Suprapubic skin (tissue), 4 donors: Measurements from ENCODE around the gene TNFRSF14. TPM values are rescaled to one million over a fixed set of nuclear protein-coding genes. Genes with fewer than 3 reads are reported as not detected.

Experiments
- DNase-seq, 2 donors: peaks; one replicate each; pipeline ENCODE4 v3.0.0-alpha.2; 2019; ENCODE audit warnings: low spot score in 2 of 2
- H3K27ac ChIP-seq: fragments of 200-600 bp; sonication (generic); one replicate; pipeline ENCODE4 v1.5.1; 2019
- H3K27me3 ChIP-seq: fragments of 200-600 bp; sonication (generic); one replicate; pipeline ENCODE4 v1.5.1; 2019
- H3K36me3 ChIP-seq: fragments of 200-600 bp; sonication (generic); one replicate; pipeline ENCODE4 v1.5.1; 2019
- H3K4me1 ChIP-seq: fragments of 200-600 bp; sonication (generic); one replicate; pipeline ENCODE4 v1.5.1; 2019
- H3K4me3 ChIP-seq: fragments of 200-600 bp; sonication (generic); one replicate; pipeline ENCODE4 v1.5.1; 2019; ENCODE audit warnings: mild to moderate bottlenecking
- H3K9me3 ChIP-seq: fragments of 200-600 bp; sonication (generic); one replicate; pipeline ENCODE4 v1.5.1; 2019
- EP300 ChIP-seq: sonication (generic); formaldehyde crosslinking; IDR thresholded peaks from one replicate; pipeline ENCODE4 v1.6.1; 2017; ENCODE audit warnings: antibody characterized with exemption
- POLR2A ChIP-seq, 2 donors: fragments of 450-650 bp; IDR thresholded peaks; one replicate each; pipeline ENCODE4 v1.6.1; 2017; ENCODE audit warnings: antibody characterized with exemption in 2 of 2, mild to moderate bottlenecking in 2 of 2, moderate library complexity in 2 of 2
- POLR2AphosphoS5 ChIP-seq, 3 donors: sonication (generic); formaldehyde crosslinking; IDR thresholded peaks; one replicate each; pipeline ENCODE4 v1.6.1; 2017; ENCODE audit warnings: antibody characterized with exemption in 3 of 3
- WGBS: methylation state at CpG from one replicate; pipeline ENCODE4 v1.1.5; 2018; 5-methylcytosine and 5-hydroxymethylcytosine counted together
- total RNA-seq, 4 donors: library from RNA; depleted of rRNA; stranded (reverse); fragments of >200 nt; gene quantifications; one replicate each; pipeline ENCODE4 v1.1.0, GENCODE V29; 2016
- TF ChIP-seq, protein P1 (sequence below), 2 donors: fragments of 200-600 bp in 1 of 2; fragments of 450-650 bp in 1 of 2; sonication (generic) in 1 of 2; IDR thresholded peaks; one replicate each; pipeline ENCODE4 v1.5.1; 2016 to 2019; ENCODE audit warnings: antibody characterized with exemption in 2 of 2, mild to moderate bottlenecking in 1 of 2, moderate library complexity in 1 of 2

The TNFRSF14 gene
- total RNA-seq, 4 donors from 2014 or later: 33.3 to 111 (median 60.9) TPM

DNA sequence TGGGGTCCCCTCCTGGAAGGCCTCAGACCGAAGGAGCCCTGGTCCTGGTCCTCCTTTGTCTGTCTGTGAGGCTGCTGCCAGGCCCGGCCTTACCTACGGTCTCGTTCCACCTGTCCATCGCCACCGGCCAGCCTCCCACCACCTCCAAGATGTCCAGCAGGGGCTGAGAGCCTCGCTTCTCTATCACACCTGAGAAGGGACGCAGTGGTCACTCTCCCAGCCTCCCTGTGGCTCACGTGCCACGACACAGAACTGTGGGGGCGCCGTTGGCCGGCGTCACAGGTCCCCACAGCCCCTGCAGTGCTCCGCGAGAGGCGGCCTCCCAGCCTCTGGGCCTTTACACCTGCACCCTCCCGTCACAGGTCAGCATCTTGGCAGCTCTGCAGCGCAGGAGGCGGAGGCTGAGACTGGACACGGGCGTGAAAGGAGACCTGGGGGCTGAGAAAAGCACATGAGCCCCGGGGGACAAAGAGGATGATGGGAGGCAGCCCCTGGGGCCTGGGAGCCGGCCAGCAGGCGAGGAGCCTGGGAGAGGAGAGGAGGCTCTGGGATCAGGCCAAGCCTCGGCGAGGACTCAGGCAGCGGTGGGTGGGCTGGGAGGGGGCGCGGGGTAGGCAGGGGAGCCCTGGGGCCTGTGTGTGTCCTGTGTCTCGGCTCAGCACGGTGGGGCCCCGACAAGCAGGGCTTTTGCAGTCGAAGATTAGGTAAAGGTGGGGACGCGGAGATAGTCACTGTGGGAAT is 50.9 kb downstream of the TNFRSF14 start:
- no peak overlapping the region for H3K27ac ChIP-seq
- TF ChIP-seq, protein P1, sequence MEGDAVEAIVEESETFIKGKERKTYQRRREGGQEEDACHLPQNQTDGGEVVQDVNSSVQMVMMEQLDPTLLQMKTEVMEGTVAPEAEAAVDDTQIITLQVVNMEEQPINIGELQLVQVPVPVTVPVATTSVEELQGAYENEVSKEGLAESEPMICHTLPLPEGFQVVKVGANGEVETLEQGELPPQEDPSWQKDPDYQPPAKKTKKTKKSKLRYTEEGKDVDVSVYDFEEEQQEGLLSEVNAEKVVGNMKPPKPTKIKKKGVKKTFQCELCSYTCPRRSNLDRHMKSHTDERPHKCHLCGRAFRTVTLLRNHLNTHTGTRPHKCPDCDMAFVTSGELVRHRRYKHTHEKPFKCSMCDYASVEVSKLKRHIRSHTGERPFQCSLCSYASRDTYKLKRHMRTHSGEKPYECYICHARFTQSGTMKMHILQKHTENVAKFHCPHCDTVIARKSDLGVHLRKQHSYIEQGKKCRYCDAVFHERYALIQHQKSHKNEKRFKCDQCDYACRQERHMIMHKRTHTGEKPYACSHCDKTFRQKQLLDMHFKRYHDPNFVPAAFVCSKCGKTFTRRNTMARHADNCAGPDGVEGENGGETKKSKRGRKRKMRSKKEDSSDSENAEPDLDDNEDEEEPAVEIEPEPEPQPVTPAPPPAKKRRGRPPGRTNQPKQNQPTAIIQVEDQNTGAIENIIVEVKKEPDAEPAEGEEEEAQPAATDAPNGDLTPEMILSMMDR (IDR thresholded peaks at IDR 0.05): no peak
- TF ChIP-seq EP300: no peak
- TF ChIP-seq POLR2AphosphoS5 (IDR thresholded peaks at IDR 0.05): no peak
- WGBS: 70% methylated on average over 35 of the region's 36 CpGs
- H3K27me3 ChIP-seq: peaks cover 48% of the 10 kb centered on the region
- H3K4me1 ChIP-seq: peaks cover 9% of the 10 kb centered on the region
- peak; percentile 61 to 73 for DNase-seq
- H3K9me3 ChIP-seq: no peaks in the 10 kb centered on the region
- no peaks in the 10 kb centered on the region for H3K36me3 ChIP-seq
- H3K4me3 ChIP-seq: no peak overlapping the region

DNA sequence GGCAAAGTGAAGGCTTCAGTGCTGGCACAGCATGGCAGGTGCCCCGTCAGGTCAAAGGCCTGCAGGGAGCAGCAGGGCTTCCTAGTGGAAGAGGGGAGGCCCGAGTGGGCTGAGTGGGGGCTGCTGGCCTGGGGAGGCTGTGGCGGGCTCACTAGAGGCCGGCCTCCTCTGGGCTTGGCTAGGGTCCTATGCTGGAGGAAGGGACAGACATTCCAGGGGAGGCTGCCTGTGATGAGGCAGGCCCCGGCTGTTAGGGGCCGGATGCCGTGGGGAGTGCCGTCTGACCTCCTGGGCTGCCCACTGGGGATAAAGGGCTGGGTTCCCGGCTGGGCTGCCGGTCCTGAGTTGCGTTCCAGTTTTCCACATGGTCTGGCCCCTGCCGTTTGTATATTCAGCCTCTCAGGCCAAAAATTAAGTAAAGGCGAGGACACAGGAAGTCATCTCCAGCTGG is 51.5 kb downstream of the TNFRSF14 start:
- peaks cover 9% of the 10 kb centered on the region for H3K4me1 ChIP-seq
- H3K4me3 ChIP-seq: no peak overlapping the region
- H3K36me3 ChIP-seq: no peaks in the 10 kb centered on the region
- no peak overlapping the region for H3K27ac ChIP-seq
- H3K27me3 ChIP-seq: peaks cover 51% of the 10 kb centered on the region
- 51% methylated on average over 5 of the region's 13 CpGs for WGBS
- H3K9me3 ChIP-seq: no peaks in the 10 kb centered on the region
- peak; percentile 63 to 65 for DNase-seq
- TF ChIP-seq, protein P1 (IDR thresholded peaks at IDR 0.05): no peak

DNA sequence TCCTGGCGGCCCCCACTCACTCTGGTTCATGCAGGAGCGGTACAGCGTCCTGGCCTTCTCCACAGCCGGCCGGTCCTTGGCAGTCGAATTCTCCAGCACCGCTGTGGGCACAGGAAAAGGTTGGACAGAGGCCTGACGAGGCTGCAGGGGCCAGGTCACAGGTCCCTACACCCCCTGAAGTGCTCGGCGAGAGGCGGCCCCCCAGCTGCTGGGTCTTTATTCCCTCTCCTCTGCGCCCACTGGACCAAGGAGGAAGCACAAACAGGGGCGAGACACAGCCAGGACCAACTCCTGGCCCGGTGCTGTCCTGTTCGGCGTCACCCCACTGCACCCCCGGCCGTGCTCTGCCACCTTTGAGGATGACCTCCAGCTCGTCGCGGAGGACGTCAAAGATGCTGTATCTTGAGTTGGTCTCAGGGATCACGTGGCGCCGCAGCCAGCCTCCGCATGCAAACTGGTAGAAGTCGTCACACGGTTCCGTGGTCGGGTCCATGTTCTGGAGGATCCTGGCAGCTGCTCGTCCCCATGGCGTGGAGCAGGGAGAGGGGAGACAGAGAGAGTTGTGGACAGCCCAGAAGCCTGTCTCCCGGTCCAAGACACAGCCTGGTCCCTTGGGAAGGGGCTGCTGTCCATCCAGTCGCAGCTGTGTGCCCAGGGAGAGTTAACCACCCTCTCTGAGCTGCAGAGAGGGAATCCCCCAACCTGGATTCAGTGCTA is 53.3 kb downstream of the TNFRSF14 start:
- H3K27me3 ChIP-seq: peaks cover 38% of the 10 kb centered on the region
- H3K36me3 ChIP-seq: no peaks in the 10 kb centered on the region
- no peak for TF ChIP-seq POLR2A (IDR thresholded peaks at IDR 0.05)
- TF ChIP-seq, protein P1 (IDR thresholded peaks at IDR 0.05): no peak
- TF ChIP-seq POLR2AphosphoS5 (IDR thresholded peaks at IDR 0.05): no peak
- no peak for TF ChIP-seq EP300
- DNase-seq: peak; percentile 55 to 79
- peaks cover 14% of the 10 kb centered on the region for H3K9me3 ChIP-seq
- H3K4me3 ChIP-seq: no peak overlapping the region
- H3K27ac ChIP-seq: no peak overlapping the region
- 91% methylated on average over 30 of the region's 34 CpGs for WGBS
- peaks cover 9% of the 10 kb centered on the region for H3K4me1 ChIP-seq

DNA sequence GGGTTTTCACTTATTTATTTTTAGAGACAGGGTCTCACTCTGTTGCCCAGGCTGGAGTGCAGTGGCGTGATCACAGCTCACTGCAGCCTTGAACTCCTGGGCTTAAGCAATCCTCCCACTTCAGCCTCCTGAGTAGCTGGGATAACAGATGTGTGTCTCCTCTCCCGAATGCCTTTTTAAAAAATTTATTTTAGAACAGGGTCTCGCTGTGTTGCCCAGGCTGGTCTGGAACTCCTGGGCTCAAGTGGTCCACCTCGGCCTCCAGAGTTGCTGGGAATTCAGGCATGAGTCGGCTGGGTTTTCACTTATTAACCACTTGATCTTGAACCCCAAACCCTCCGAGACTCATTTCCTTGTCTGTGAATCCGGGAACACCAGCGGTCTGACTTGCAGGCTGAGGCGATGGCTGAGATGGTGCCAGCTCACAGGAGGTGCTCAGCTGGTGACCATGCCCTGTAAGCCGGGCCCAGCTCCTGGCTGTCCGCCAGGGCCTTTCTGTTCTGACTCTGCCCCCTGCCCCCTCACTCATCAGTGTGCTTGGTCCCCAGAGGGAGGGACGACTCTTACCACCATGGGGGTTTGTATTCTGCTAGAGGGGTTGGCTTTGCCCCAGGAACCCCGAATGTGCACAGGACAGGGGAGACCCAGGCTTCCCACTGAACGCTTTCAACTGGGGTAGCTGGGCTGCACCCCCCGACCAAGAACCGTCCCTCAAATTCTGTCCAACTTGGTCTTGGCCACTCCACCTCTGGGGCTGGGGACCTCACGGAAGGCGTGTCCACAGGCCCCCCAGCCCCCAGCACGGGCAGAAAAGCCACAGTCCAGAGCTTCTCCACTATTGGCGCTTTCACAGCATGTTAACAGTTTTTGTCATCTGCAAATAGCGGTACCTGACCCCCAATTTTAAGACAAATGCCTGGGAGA is 54.1 kb downstream of the TNFRSF14 start:
- peaks cover 31% of the 10 kb centered on the region for H3K27me3 ChIP-seq
- peak in 1 of 2 donors; percentile 67 for DNase-seq
- H3K36me3 ChIP-seq: no peaks in the 10 kb centered on the region
- H3K4me1 ChIP-seq: peaks cover 9% of the 10 kb centered on the region
- no peak overlapping the region for H3K27ac ChIP-seq
- TF ChIP-seq, protein P1 (IDR thresholded peaks at IDR 0.05): no peak
- TF ChIP-seq POLR2AphosphoS5 (IDR thresholded peaks at IDR 0.05): no peak
- TF ChIP-seq EP300: no peak
- TF ChIP-seq POLR2A (IDR thresholded peaks at IDR 0.05): no peak
- 52% methylated on average over 16 of the region's 21 CpGs for WGBS
- H3K4me3 ChIP-seq: no peak overlapping the region
- H3K9me3 ChIP-seq: peaks cover 15% of the 10 kb centered on the region
